H1 (cell line): Measurements from ENCODE around the gene CDS2. TPM values are rescaled to one million over a fixed set of nuclear protein-coding genes. Genes with fewer than 3 reads are reported as not detected.

Experiments
- EZH2 ChIP-seq: fragments of 200-600 bp; sonication (generic); IDR thresholded peaks from 2 replicates; pipeline ENCODE4 v1.7.1; 2012; ENCODE audit warnings: low read depth, mild to moderate bottlenecking, moderate library complexity, low read length, inconsistent platforms; ENCODE audit not compliant: severe bottlenecking
- GABPA ChIP-seq: IDR thresholded peaks from 2 replicates; pipeline ENCODE4 v1.6.1; 2011; ENCODE audit warnings: mild to moderate bottlenecking, low read length, moderate library complexity, borderline replicate concordance; ENCODE audit not compliant: insufficient read depth
- KDM5A ChIP-seq: fragments of 200-600 bp; IDR thresholded peaks from 2 replicates; pipeline ENCODE4 v1.7.1; 2012; ENCODE audit warnings: mild to moderate bottlenecking, low read length, inconsistent platforms, mixed read lengths
- MAFK ChIP-seq: IDR thresholded peaks from 2 replicates; pipeline ENCODE4 v1.6.1; 2012; ENCODE audit warnings: low read depth, mild to moderate bottlenecking, improper control_type of control experiment, low read length
- SRF ChIP-seq: IDR thresholded peaks from 2 replicates; pipeline ENCODE4 v1.6.1; 2011; ENCODE audit warnings: mild to moderate bottlenecking, low read depth, low read length, moderate library complexity
- polyA plus RNA-seq, 7 experiments: library from polyadenylated mRNA; depleted of rRNA in 3 of 7; stranded (reverse) in 5 of 7; unstranded in 2 of 7; fragments of >200 nt in 5 of 7; fragments of 200-250 nt in 2 of 7; gene quantifications; 1 replicate in 5 of 7; 2 replicates in 1 of 7; 4 replicates in 1 of 7; pipeline versions ENCODE4 v1.2.1 to v1.2.3, GENCODE V29; 2011 to 2013; ENCODE audit warnings: missing spikeins in 2 of 7, mixed read lengths in 2 of 7
- total RNA-seq: library from RNA; stranded (reverse); fragmentation: NEBNext Ultra II Directional; extraction: Animal tissue kit (Norgen Biotek cat#: 25700); gene quantifications from 2 replicates; pipeline ENCODE4 v1.2.1, GENCODE V29; 2021

Gene CDS2
- total and polyA plus RNA-seq, 2 of the 8 experiments (the other 6 are each of a cell fraction or from before 2014, with no cell fraction given) = 54.0 to 56.2 TPM

- TF ChIP-seq GABPA (no peak), MAFK (no peak), SRF (no peak), EZH2 (no peak), KDM5A (no peak)
Measured at GRCh38 chr20:5077761-5078387, 48.9 kb upstream of the CDS2 start (continued).
